Progenitor cell of endocrine pancreas (in vitro differentiated cells): ENCODE data around the gene TDRD12. TPM values are rescaled to one million over a fixed set of nuclear protein-coding genes. Genes with fewer than 3 reads are reported as not detected.
A peak's percentile ranks its signal among the peaks of the same experiment; 100 is the strongest.

Source experiments
- DNase-seq: peaks from one replicate; pipeline ENCODE4 v3.0.0; 2021; ENCODE audit warnings: low spot score; ENCODE audit not compliant: unreplicated experiment
- H3K27ac Mint-ChIP-seq: 2 replicates; pipeline ENCODE4 v1.8.0; 2021; ENCODE audit warnings: mild to moderate bottlenecking, moderate library complexity, mixed read lengths
- H3K27me3 Mint-ChIP-seq: 2 replicates; pipeline ENCODE4 v1.8.0; 2021; ENCODE audit warnings: mixed read lengths
- H3K36me3 Mint-ChIP-seq: 2 replicates; pipeline ENCODE4 v1.8.0; 2022; ENCODE audit warnings: mixed read lengths; ENCODE audit not compliant: insufficient read depth
- H3K4me1 Mint-ChIP-seq: 2 replicates; pipeline ENCODE4 v1.8.0; 2021; ENCODE audit warnings: low read depth, mixed read lengths
- H3K4me3 Mint-ChIP-seq: 2 replicates; pipeline ENCODE4 v1.8.0; 2021; ENCODE audit warnings: low read depth, mild to moderate bottlenecking, moderate library complexity, mixed read lengths
- H3K9me3 Mint-ChIP-seq: 2 replicates; pipeline ENCODE4 v1.8.0; 2021; ENCODE audit warnings: low read depth, mixed read lengths
- total RNA-seq: library from RNA; stranded (reverse); gene quantifications from 2 replicates; pipeline ENCODE4 v1.2.1, GENCODE V29; 2021
- TF ChIP-seq, protein P1 (sequence below): fragments of 200-600 bp; sonication (generic); IDR thresholded peaks from one replicate; pipeline ENCODE4 v1.5.0; 2021; ENCODE audit warnings: antibody characterized with exemption, mild to moderate bottlenecking; ENCODE audit not compliant: unreplicated experiment

TDRD12 gene
- total RNA-seq, 1 donor from 2014 or later: 0.29 TPM

DNA sequence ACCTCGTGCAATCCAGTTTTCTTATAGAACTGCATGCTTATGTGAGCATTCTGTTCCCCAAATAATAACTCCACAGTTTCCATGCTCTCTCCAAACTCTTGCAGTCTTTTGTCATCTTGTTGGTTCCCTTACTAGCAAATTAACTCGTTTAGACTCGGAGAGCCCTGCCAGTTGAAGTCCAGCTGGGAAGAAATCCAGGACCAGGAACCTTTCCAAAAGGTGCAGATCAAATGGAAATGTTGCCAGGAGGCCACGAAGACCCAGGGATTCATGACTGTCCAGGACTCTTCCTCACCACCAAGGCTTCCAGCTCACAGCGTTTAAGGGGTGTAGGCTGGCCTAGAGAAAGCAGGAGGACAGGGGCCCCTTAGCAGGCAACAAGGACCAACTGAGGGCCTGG is 2.1 kb upstream of the TDRD12 start:
- TF ChIP-seq, protein P1, sequence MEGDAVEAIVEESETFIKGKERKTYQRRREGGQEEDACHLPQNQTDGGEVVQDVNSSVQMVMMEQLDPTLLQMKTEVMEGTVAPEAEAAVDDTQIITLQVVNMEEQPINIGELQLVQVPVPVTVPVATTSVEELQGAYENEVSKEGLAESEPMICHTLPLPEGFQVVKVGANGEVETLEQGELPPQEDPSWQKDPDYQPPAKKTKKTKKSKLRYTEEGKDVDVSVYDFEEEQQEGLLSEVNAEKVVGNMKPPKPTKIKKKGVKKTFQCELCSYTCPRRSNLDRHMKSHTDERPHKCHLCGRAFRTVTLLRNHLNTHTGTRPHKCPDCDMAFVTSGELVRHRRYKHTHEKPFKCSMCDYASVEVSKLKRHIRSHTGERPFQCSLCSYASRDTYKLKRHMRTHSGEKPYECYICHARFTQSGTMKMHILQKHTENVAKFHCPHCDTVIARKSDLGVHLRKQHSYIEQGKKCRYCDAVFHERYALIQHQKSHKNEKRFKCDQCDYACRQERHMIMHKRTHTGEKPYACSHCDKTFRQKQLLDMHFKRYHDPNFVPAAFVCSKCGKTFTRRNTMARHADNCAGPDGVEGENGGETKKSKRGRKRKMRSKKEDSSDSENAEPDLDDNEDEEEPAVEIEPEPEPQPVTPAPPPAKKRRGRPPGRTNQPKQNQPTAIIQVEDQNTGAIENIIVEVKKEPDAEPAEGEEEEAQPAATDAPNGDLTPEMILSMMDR: no peak
- Mint-ChIP-seq H3K36me3 (peaks cover 16% of the 10 kb centered on the region), H3K27me3 (peaks cover 4% of the 10 kb centered on the region)

DNA sequence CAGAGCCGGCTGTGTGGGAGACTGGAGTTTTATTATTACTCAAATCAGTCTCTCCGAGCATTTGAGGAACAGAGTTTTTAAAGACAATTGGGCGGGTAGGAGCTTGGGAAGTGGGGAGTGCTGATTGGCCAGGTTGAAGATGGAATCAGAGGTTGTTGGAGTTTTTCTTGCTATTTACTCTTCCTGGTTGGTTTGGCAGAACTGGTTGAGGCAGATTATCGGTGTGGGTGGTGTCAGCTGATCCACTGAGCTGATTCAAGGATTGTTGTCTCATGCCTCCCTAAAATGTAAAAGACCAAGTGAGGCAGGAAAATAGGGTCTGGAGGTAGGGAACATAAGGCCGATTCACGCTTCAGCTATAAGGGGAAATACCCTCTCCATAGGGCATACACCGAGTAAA is 1.3 kb upstream of the TDRD12 start:
- Mint-ChIP-seq H3K27ac (peak overlapping the region; percentile 59), H3K27me3 (peaks cover 4% of the 10 kb centered on the region), H3K9me3 (no peaks in the 10 kb centered on the region), H3K36me3 (peaks cover 13% of the 10 kb centered on the region), H3K4me3 (no peak overlapping the region), H3K4me1 (peaks cover 4% of the 10 kb centered on the region)
- TF ChIP-seq, protein P1: no peak
- DNase-seq: no peak

More for the DNA sequence above, 2.1 kb upstream of the TDRD12 start:
- Mint-ChIP-seq H3K27ac (no peak overlapping the region), H3K4me1 (peaks cover 4% of the 10 kb centered on the region), H3K4me3 (no peak overlapping the region), H3K9me3 (no peaks in the 10 kb centered on the region)
- no peak for DNase-seq

GRCh38 chr19:32720216-32720935 is 809 bp downstream of the TDRD12 start:
- Mint-ChIP-seq H3K4me3 (no peak overlapping the region), H3K4me1 (peaks cover 4% of the 10 kb centered on the region), H3K27ac (no peak overlapping the region), H3K27me3 (peaks cover 11% of the 10 kb centered on the region), H3K9me3 (no peaks in the 10 kb centered on the region), H3K36me3 (peaks cover 6% of the 10 kb centered on the region)
- TF ChIP-seq, protein P1: no peak
- DNase-seq: no peak

DNA sequence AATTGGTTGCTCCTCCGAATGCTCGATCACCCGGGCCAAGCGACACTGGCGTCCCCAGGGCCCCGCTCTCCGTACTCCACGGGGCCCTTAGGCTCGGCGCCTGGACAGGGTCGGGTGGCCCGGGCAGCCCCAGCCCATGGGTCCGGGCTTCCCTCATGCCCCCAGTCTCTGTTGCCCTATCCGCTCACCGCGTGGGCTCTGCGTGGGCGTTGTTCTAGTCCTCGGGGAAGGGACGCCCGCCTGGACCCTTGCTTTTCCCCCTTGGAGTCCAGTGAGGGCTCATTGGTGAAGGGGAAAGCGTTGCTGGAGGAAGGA is 1.3 kb downstream of the TDRD12 start:
- H3K36me3 Mint-ChIP-seq: peaks cover 4% of the 10 kb centered on the region
- peaks cover 11% of the 10 kb centered on the region for H3K27me3 Mint-ChIP-seq
- peaks cover 4% of the 10 kb centered on the region for H3K4me1 Mint-ChIP-seq
- no peaks in the 10 kb centered on the region for H3K9me3 Mint-ChIP-seq
- H3K4me3 Mint-ChIP-seq: no peak overlapping the region
- no peak for DNase-seq
- TF ChIP-seq, protein P1: no peak
- no peak overlapping the region for H3K27ac Mint-ChIP-seq

- no peak overlapping the region for H3K4me3 Mint-ChIP-seq
- no peaks in the 10 kb centered on the region for H3K9me3 Mint-ChIP-seq
- H3K4me1 Mint-ChIP-seq: peaks cover 6% of the 10 kb centered on the region
- H3K27ac Mint-ChIP-seq: no peak overlapping the region
- TF ChIP-seq, protein P1: no peak
- no peaks in the 10 kb centered on the region for H3K36me3 Mint-ChIP-seq
- DNase-seq: no peak
- peaks cover 22% of the 10 kb centered on the region for H3K27me3 Mint-ChIP-seq
Observed at GRCh38 chr19:32735936-32736335, 16.4 kb downstream of the TDRD12 start.
